Kidney (tissue), 14 donors: ENCODE data around the gene DHX36. TPM values are rescaled to one million over a fixed set of nuclear protein-coding genes. Genes with fewer than 3 reads are reported as not detected.

Source experiments
- DNase-seq, 5 donors: peaks; one replicate each; pipeline ENCODE4 v3.0.0-alpha.2; 2013 to 2020
- FAIRE-seq: peaks from 2 replicates; lab custom pipeline; 2012; peaks lifted over from hg19 to GRCh38; lab: Jason Lieb, UNC
- H3K27ac ChIP-seq, 2 donors: one replicate each; pipeline ENCODE4 v1.7.0; 2013; ENCODE audit warnings: low read depth in 2 of 2, low read length in 2 of 2, inconsistent platforms in 1 of 2
- H3K27me3 ChIP-seq: one replicate; pipeline ENCODE4 v1.7.1; 2013; ENCODE audit warnings: low read length, inconsistent platforms; ENCODE audit not compliant: control insufficient read depth, insufficient read depth
- H3K36me3 ChIP-seq, 3 donors: one replicate each; pipeline versions ENCODE4 v1.7.0 to v1.7.1; 2013; ENCODE audit warnings: low read length in 3 of 3, control low read depth in 1 of 3, inconsistent platforms in 1 of 3; ENCODE audit not compliant: insufficient read depth in 3 of 3, control insufficient read depth in 2 of 3
- H3K4me1 ChIP-seq, 3 donors: one replicate each; pipeline versions ENCODE4 v1.7.0 to v1.7.1; 2013; ENCODE audit warnings: low read length in 3 of 3, inconsistent platforms in 1 of 3, low read depth in 1 of 3; ENCODE audit not compliant: control insufficient read depth in 2 of 3, insufficient read depth in 2 of 3
- H3K4me3 ChIP-seq, 3 donors: one replicate each; pipeline versions ENCODE4 v1.7.0 to v1.8.1; 2013; ENCODE audit warnings: low read length in 3 of 3, control low read depth in 1 of 3, inconsistent platforms in 1 of 3
- H3K9ac ChIP-seq, 3 donors: one replicate each; pipeline versions ENCODE4 v1.7.0 to v1.7.1; 2013; ENCODE audit warnings: low read length in 3 of 3, control low read depth in 1 of 3, inconsistent platforms in 1 of 3
- H3K9me3 ChIP-seq, 3 donors: one replicate each; pipeline versions ENCODE4 v1.7.0 to v1.7.1; 2013; ENCODE audit warnings: low read length in 3 of 3, control low read depth in 1 of 3, inconsistent platforms in 1 of 3; ENCODE audit not compliant: control insufficient read depth in 2 of 3, insufficient read depth in 1 of 3
- intact Hi-C: fragments of 100-400 bp; cut with DNase I; formaldehyde crosslinking; loops from one replicate; pipeline ENCODE4 v1.11.1; 2022
- polyA plus RNA-seq: library from polyadenylated mRNA; stranded (reverse); fragments of 350-450 nt; fragmentation: Illumina TruSeq; extraction: RNeasy Lipid Tissue Mini Kit (QIAGEN cat#74804); gene quantifications from one replicate; pipeline ENCODE4 v1.2.3, GENCODE V29; 2014; ENCODE audit warnings: low read depth, low replicate concordance; ENCODE audit not compliant: insufficient read depth
- total RNA-seq: library from RNA; stranded (reverse); fragmentation: NEBNext Ultra II Directional; extraction: Animal tissue kit (Norgen Biotek cat#: 25700); gene quantifications from one replicate; pipeline ENCODE4 v1.2.1, GENCODE V29; 2021
- TF ChIP-seq, protein P1 (sequence below): IDR thresholded peaks from 3 replicates; pipeline ENCODE4 v1.5.1; 2012; ENCODE audit warnings: mild to moderate bottlenecking, moderate library complexity, borderline replicate concordance; ENCODE audit not compliant: insufficient read depth; ENCODE audit errors: extremely low read depth
- donor health status: control.
- donor health status: control.
- donor health status: control.
- donor health status: control.
- donor health status: control.
- donor health status: DM: yes; HTN: yes; CAD: no.
- donor health status: Normal renal cell carcinoma (clear cell type).

DHX36 gene
- total and polyA plus RNA-seq, 2 donors from 2014 or later = 19.8 to 76.7 TPM

DNA sequence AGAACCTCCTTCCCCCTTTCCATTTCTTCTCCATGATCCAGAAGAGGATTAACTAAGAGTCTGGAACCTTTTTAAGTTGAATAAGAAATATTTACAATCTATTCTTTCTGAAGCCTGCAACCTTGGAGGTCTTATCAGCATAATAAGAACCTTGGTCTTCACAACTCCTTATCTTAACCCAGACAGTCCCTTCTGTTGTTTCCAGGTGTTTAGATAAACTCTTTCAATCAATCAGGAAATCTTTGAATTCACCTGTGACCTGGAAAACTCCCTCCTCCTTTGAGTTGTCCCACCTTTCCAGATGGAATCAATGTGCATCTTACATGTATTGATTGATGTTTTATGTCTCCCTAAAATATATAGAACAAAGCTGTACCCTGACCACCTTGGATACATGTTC lies 3.6 kb upstream of the DHX36 start:
- FAIRE-seq = no peak
- intact Hi-C loops = no loop called here

DNA sequence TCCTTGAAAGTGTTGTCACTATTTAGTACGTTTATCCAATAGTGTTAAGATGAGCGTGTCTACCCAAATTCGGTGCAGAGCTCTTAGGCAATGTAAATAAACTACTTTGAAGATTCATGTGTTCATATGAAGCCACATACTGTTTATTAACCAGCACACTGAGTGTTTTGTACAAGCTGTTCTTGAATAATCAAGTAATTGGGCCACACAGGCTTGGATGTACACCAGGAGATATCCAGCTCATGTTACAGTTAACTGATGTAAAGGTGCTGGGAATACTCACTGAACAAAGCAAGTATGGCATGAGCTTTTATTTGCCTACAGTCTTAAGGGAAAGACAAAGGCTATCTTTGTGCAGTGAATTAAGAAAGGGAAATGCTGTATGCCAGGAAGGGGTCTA lies 632 bp upstream of the DHX36 start:
- H3K36me3 ChIP-seq = no peaks in the 10 kb centered on the region
- FAIRE-seq = no peak
- peaks cover 0 to 9% (median 5%) of the 10 kb centered on the region in 3 donors for H3K4me1 ChIP-seq
- peak in 1 of 5 donors; percentile 13 for DNase-seq
- H3K27me3 ChIP-seq = no peaks in the 10 kb centered on the region
- peak overlapping the region; percentile 99 for H3K4me3 ChIP-seq
- H3K9ac ChIP-seq = peak overlapping the region in 2 of 3 donors; percentile 76 to 85
- TF ChIP-seq, protein P1, sequence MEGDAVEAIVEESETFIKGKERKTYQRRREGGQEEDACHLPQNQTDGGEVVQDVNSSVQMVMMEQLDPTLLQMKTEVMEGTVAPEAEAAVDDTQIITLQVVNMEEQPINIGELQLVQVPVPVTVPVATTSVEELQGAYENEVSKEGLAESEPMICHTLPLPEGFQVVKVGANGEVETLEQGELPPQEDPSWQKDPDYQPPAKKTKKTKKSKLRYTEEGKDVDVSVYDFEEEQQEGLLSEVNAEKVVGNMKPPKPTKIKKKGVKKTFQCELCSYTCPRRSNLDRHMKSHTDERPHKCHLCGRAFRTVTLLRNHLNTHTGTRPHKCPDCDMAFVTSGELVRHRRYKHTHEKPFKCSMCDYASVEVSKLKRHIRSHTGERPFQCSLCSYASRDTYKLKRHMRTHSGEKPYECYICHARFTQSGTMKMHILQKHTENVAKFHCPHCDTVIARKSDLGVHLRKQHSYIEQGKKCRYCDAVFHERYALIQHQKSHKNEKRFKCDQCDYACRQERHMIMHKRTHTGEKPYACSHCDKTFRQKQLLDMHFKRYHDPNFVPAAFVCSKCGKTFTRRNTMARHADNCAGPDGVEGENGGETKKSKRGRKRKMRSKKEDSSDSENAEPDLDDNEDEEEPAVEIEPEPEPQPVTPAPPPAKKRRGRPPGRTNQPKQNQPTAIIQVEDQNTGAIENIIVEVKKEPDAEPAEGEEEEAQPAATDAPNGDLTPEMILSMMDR = no peak
- H3K9me3 ChIP-seq = no peaks in the 10 kb centered on the region
- intact Hi-C loops = no loop called here
- H3K27ac ChIP-seq = peak overlapping the region in 1 of 2 donors; percentile 88

More for the DNA sequence above, 3.6 kb upstream of the DHX36 start:
- no peak for DNase-seq
- H3K9ac ChIP-seq = no peak overlapping the region
- H3K4me1 ChIP-seq = no peaks in the 10 kb centered on the region
- H3K27me3 ChIP-seq = no peaks in the 10 kb centered on the region
- H3K36me3 ChIP-seq = no peaks in the 10 kb centered on the region
- H3K9me3 ChIP-seq = no peaks in the 10 kb centered on the region
- no peak overlapping the region for H3K4me3 ChIP-seq
- no peak overlapping the region for H3K27ac ChIP-seq
- TF ChIP-seq, protein P1 = no peak

DNA sequence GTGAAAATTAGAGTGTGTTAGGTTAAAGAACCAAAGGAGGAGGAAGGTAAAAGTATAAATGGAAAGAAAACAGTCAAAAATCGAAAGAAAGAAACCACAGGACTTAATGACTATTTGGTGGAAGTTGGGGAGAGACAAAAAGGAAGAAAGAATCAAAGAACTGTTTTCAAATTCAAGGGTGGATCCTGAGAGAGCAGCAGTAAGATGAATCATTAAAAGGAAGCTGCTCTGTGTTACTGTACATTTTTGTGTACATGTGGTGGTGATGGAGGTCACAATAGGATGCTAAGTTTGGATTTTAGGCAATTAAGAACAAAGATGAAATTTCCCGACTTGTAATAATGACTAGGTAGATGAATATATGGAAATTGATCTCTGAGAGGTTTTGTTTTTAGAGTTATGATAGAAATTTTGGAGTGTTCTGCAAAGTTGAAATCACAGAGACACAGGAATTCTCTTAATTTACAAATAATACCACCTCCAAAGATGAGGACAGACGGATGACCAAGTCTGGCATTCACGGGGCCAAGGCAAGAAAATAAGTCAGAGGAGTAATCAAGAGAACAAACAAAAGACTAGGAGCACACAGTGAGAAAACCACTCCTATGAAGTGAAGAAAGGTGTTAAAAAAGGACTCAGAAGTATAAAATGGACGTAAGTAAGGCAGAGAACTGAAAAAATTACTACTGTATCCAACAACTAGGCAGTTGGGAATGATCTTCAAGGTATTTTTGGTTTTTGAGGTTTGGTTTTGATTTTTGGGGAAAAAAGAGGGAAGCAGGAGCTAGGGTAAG lies 7.1 kb downstream of the DHX36 start:
- intact Hi-C loops = no loop called here
- DNase-seq = no peak
- Histone ChIP-seq H3K36me3 (peaks cover 6 to 21% (median 6%) of the 10 kb centered on the region in 3 donors), H3K9me3 (no peaks in the 10 kb centered on the region), H3K4me1 (peaks cover 0 to 5% (median 1%) of the 10 kb centered on the region in 3 donors), H3K9ac (no peak overlapping the region), H3K27ac (no peak overlapping the region), H3K27me3 (no peaks in the 10 kb centered on the region), H3K4me3 (no peak overlapping the region)
- TF ChIP-seq, protein P1 = no peak
- no peak for FAIRE-seq
